Smooth muscle cell (in vitro differentiated cells): Measurements from ENCODE around the gene MAP6. TPM values are rescaled to one million over a fixed set of nuclear protein-coding genes. Genes with fewer than 3 reads are reported as not detected.

Source experiments
- DNase-seq: peaks from one replicate; lab custom pipeline; 2025; ENCODE audit not compliant: unreplicated experiment; lab: John Stamatoyannopoulos, UW
- H2AFZ ChIP-seq: fragments of 200-600 bp; sonication (generic); 2 replicates; pipeline ENCODE4 v1.6.0; 2016; ENCODE audit warnings: antibody characterized with exemption, low read depth, mild to moderate bottlenecking
- H3F3A ChIP-seq: fragments of 200-600 bp; sonication (generic); 2 replicates; pipeline ENCODE4 v1.6.0; 2017; ENCODE audit warnings: antibody characterized with exemption, low read depth
- H3K27ac ChIP-seq: fragments of 200-600 bp; sonication (generic); 2 replicates; pipeline ENCODE4 v1.5.1; 2016; ENCODE audit warnings: low read depth, mild to moderate bottlenecking
- H3K27me3 ChIP-seq: fragments of 200-600 bp; sonication (generic); 2 replicates; pipeline ENCODE4 v1.6.1; 2016; ENCODE audit warnings: low read depth, mild to moderate bottlenecking
- H3K36me3 ChIP-seq: fragments of 200-600 bp; sonication (generic); 2 replicates; pipeline ENCODE4 v1.5.1; 2016; ENCODE audit warnings: low read depth
- H3K4me1 ChIP-seq: fragments of 200-600 bp; sonication (generic); 2 replicates; pipeline ENCODE4 v1.5.1; 2016; ENCODE audit warnings: low read depth
- H3K4me2 ChIP-seq: fragments of 200-600 bp; sonication (generic); 2 replicates; pipeline ENCODE4 v1.6.0; 2016; ENCODE audit warnings: mild to moderate bottlenecking
- H3K4me3 ChIP-seq: fragments of 200-600 bp; sonication (generic); 2 replicates; pipeline ENCODE4 v1.5.1; 2016; ENCODE audit warnings: mild to moderate bottlenecking
- H3K79me2 ChIP-seq: fragments of 200-600 bp; sonication (generic); 2 replicates; pipeline ENCODE4 v1.6.0; 2016; ENCODE audit warnings: low read depth, mild to moderate bottlenecking
- H3K9ac ChIP-seq: fragments of 200-600 bp; sonication (generic); 2 replicates; pipeline ENCODE4 v1.6.0; 2016; ENCODE audit warnings: low read depth
- H3K9me3 ChIP-seq: fragments of 200-600 bp; sonication (generic); replicated peaks from 2 replicates; pipeline ENCODE4 v1.5.1; 2016; ENCODE audit warnings: low read depth
- H4K20me1 ChIP-seq: fragments of 200-600 bp; sonication (generic); 2 replicates; pipeline ENCODE4 v1.6.0; 2016; ENCODE audit warnings: low read depth
- CTCF ChIP-seq: fragments of 200-600 bp; sonication (generic); IDR thresholded peaks from 2 replicates; pipeline ENCODE4 v1.5.1; 2017; ENCODE audit warnings: borderline replicate concordance, mild to moderate bottlenecking, antibody characterized with exemption; ENCODE audit not compliant: insufficient read depth, poor library complexity, severe bottlenecking
- WGBS: methylation state at CpG from one replicate; pipeline ENCODE4 v1.1.7; 2016; ENCODE audit warnings: low lambda C conversion rate; 5-methylcytosine and 5-hydroxymethylcytosine counted together
- polyA plus RNA-seq: library from polyadenylated mRNA; unstranded; fragments of >200 nt; fragmentation: Nextera tagmentation; extraction: Ambion mirVana; gene quantifications from 2 replicates; pipeline ENCODE4 v1.2.1, GENCODE V29; 2016
- total RNA-seq: library from RNA; depleted of rRNA; stranded (reverse); fragments of >200 nt; gene quantifications from 2 replicates; pipeline ENCODE4 v1.2.3, GENCODE V29; 2014

Gene MAP6
- total and polyA plus RNA-seq, 2 experiments from 2014 or later: 0.22 to 0.43 TPM

GRCh38 chr11:75592715-75593114 lies 76.1 kb downstream of the MAP6 start:
- Histone ChIP-seq H4K20me1 (no peaks in the 10 kb centered on the region), H3K79me2 (no peaks in the 10 kb centered on the region), H3K27ac (no peak overlapping the region), H3K9me3 (no peaks in the 10 kb centered on the region), H2AFZ (no peak overlapping the region), H3K27me3 (peaks cover 15% of the 10 kb centered on the region), H3K4me1 (no peaks in the 10 kb centered on the region), H3K4me2 (no peak overlapping the region), H3K9ac (no peak overlapping the region), H3K4me3 (no peak overlapping the region), H3F3A (no peaks in the 10 kb centered on the region), H3K36me3 (no peaks in the 10 kb centered on the region)
- no peak for DNase-seq
- WGBS: 97% methylated on average over 2 of the region's 2 CpGs
- no peak for TF ChIP-seq CTCF

- peaks cover 15% of the 10 kb centered on the region for H3K27me3 ChIP-seq
- no peak overlapping the region for H3K27ac ChIP-seq
- H3K4me1 ChIP-seq: no peaks in the 10 kb centered on the region
- H3K79me2 ChIP-seq: no peaks in the 10 kb centered on the region
- no peak for TF ChIP-seq CTCF
- no peak overlapping the region for H3K9ac ChIP-seq
- no peak overlapping the region for H3K4me3 ChIP-seq
- no peaks in the 10 kb centered on the region for H3K36me3 ChIP-seq
- DNase-seq: no peak
- no peaks in the 10 kb centered on the region for H3K9me3 ChIP-seq
- no peak overlapping the region for H2AFZ ChIP-seq
- 63% methylated on average over 6 of the region's 6 CpGs for WGBS
- H3K4me2 ChIP-seq: no peak overlapping the region
- H3F3A ChIP-seq: no peaks in the 10 kb centered on the region
- H4K20me1 ChIP-seq: no peaks in the 10 kb centered on the region
Observed at GRCh38 chr11:75591966-75592365, 76.9 kb downstream of the MAP6 start.

GRCh38 chr11:75591371-75591770 lies 77.5 kb downstream of the MAP6 start:
- H4K20me1 ChIP-seq: no peaks in the 10 kb centered on the region
- H2AFZ ChIP-seq: no peak overlapping the region
- no peaks in the 10 kb centered on the region for H3K9me3 ChIP-seq
- H3F3A ChIP-seq: no peaks in the 10 kb centered on the region
- WGBS: 88% methylated on average over 8 of the region's 8 CpGs
- DNase-seq: no peak
- H3K4me2 ChIP-seq: no peak overlapping the region
- no peak overlapping the region for H3K9ac ChIP-seq
- no peak overlapping the region for H3K4me3 ChIP-seq
- H3K79me2 ChIP-seq: no peaks in the 10 kb centered on the region
- H3K27ac ChIP-seq: no peak overlapping the region
- H3K27me3 ChIP-seq: peaks cover 15% of the 10 kb centered on the region
- no peaks in the 10 kb centered on the region for H3K36me3 ChIP-seq
- H3K4me1 ChIP-seq: no peaks in the 10 kb centered on the region
- TF ChIP-seq CTCF: no peak

GRCh38 chr11:75589933-75590332 lies 78.9 kb downstream of the MAP6 start:
- H3K4me1 ChIP-seq: no peaks in the 10 kb centered on the region
- no peaks in the 10 kb centered on the region for H4K20me1 ChIP-seq
- no peak overlapping the region for H3K4me2 ChIP-seq
- 84% methylated on average over 2 of the region's 2 CpGs for WGBS
- no peaks in the 10 kb centered on the region for H3K9me3 ChIP-seq
- H3K79me2 ChIP-seq: no peaks in the 10 kb centered on the region
- H2AFZ ChIP-seq: no peak overlapping the region
- H3K9ac ChIP-seq: no peak overlapping the region
- no peak overlapping the region for H3K27ac ChIP-seq
- peaks cover 15% of the 10 kb centered on the region for H3K27me3 ChIP-seq
- DNase-seq: no peak
- H3K4me3 ChIP-seq: no peak overlapping the region
- no peaks in the 10 kb centered on the region for H3K36me3 ChIP-seq
- TF ChIP-seq CTCF: no peak
- no peaks in the 10 kb centered on the region for H3F3A ChIP-seq
